Mesothelial cell of epicardium (in vitro differentiated cells): ENCODE measurements around the gene FAM120A. TPM values are rescaled to one million over a fixed set of nuclear protein-coding genes. Genes with fewer than 3 reads are reported as not detected.
A peak's percentile ranks its signal among the peaks of the same experiment; 100 is the strongest.

Experiments
- DNase-seq, 2 experiments: peaks; one replicate each; pipeline ENCODE4 v3.0.0; 2021; ENCODE audit warnings: low spot score in 2 of 2; ENCODE audit not compliant: unreplicated experiment in 2 of 2
- H3K27ac Mint-ChIP-seq: 2 replicates; pipeline ENCODE4 v1.8.0; 2021; ENCODE audit warnings: mixed read lengths
- H3K27me3 Mint-ChIP-seq: 2 replicates; pipeline ENCODE4 v1.8.0; 2021; ENCODE audit warnings: low read depth, mixed read lengths
- H3K36me3 Mint-ChIP-seq: 2 replicates; pipeline ENCODE4 v1.8.0; 2021; ENCODE audit warnings: mixed read lengths
- H3K4me1 Mint-ChIP-seq: 2 replicates; pipeline ENCODE4 v1.8.0; 2021; ENCODE audit warnings: mixed read lengths
- H3K4me3 Mint-ChIP-seq: 2 replicates; pipeline ENCODE4 v1.8.0; 2021; ENCODE audit warnings: mild to moderate bottlenecking, moderate library complexity, mixed read lengths
- H3K9me3 Mint-ChIP-seq: 2 replicates; pipeline ENCODE4 v1.8.0; 2021; ENCODE audit warnings: mixed read lengths
- total RNA-seq: library from RNA; stranded (reverse); gene quantifications from 3 replicates; pipeline ENCODE4 v1.2.1, GENCODE V29; 2021
- TF ChIP-seq, protein P1 (sequence below): fragments of 200-600 bp; sonication (generic); IDR thresholded peaks from one replicate; pipeline ENCODE4 v1.5.0; 2021; ENCODE audit warnings: antibody characterized with exemption; ENCODE audit not compliant: unreplicated experiment

FAM120A gene
- total RNA-seq, 1 donor from 2014 or later = 59.4 TPM

GRCh38 chr9:93589688-93590087 lies 138.2 kb downstream of the FAM120A start:
- Mint-ChIP-seq H3K9me3 (peaks cover 4% of the 10 kb centered on the region), H3K27ac (peak overlapping the region; percentile 88), H3K36me3 (peaks cover 5% of the 10 kb centered on the region), H3K4me3 (peak overlapping the region; percentile 11), H3K27me3 (no peaks in the 10 kb centered on the region), H3K4me1 (peaks cover 22% of the 10 kb centered on the region)
- DNase-seq = peak in 1 of 2 experiments; percentile 37
- TF ChIP-seq, protein P1, sequence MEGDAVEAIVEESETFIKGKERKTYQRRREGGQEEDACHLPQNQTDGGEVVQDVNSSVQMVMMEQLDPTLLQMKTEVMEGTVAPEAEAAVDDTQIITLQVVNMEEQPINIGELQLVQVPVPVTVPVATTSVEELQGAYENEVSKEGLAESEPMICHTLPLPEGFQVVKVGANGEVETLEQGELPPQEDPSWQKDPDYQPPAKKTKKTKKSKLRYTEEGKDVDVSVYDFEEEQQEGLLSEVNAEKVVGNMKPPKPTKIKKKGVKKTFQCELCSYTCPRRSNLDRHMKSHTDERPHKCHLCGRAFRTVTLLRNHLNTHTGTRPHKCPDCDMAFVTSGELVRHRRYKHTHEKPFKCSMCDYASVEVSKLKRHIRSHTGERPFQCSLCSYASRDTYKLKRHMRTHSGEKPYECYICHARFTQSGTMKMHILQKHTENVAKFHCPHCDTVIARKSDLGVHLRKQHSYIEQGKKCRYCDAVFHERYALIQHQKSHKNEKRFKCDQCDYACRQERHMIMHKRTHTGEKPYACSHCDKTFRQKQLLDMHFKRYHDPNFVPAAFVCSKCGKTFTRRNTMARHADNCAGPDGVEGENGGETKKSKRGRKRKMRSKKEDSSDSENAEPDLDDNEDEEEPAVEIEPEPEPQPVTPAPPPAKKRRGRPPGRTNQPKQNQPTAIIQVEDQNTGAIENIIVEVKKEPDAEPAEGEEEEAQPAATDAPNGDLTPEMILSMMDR = no peak

DNA sequence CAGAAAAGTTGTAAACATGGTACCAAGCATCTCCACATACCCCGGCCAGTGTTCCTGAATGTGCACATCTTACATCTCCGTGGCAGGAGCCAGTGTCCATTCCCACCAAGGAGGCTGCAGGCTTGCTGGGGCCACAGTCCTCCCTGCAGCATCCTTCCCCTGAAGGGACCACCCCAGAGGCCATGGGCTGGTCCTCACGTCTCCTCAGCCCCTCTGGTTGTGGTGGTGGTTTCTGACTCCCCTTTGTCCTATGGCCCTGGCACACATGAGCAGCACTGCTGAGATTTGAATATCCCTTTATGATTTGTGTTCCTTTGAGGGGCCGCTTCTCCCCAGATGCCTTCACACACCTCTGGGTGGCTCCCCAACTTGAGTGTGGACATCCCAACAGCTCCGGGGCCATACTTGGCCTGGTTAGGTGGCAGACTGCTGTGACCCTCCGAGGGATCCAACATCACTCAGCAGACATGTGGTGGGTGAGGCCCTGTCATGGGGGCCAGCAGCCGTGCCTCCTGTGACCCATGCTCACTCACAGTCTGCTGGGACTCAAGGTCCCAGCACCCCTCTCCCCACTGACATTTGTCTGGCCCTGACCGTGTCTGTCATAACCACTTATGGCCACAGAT lies 139.2 kb downstream of the FAM120A start:
- H3K4me3 Mint-ChIP-seq = no peak overlapping the region
- no peaks in the 10 kb centered on the region for H3K9me3 Mint-ChIP-seq
- peak overlapping the region; percentile 88 for H3K27ac Mint-ChIP-seq
- no peaks in the 10 kb centered on the region for H3K27me3 Mint-ChIP-seq
- no peaks in the 10 kb centered on the region for H3K36me3 Mint-ChIP-seq
- H3K4me1 Mint-ChIP-seq = peaks cover 22% of the 10 kb centered on the region
- no peak for DNase-seq
- TF ChIP-seq, protein P1 = no peak

GRCh38 chr9:93591301-93592007 lies 140.0 kb downstream of the FAM120A start:
- DNase-seq = peak in 1 of 2 experiments; percentile 35
- no peaks in the 10 kb centered on the region for H3K9me3 Mint-ChIP-seq
- no peaks in the 10 kb centered on the region for H3K27me3 Mint-ChIP-seq
- no peak overlapping the region for H3K4me3 Mint-ChIP-seq
- no peaks in the 10 kb centered on the region for H3K36me3 Mint-ChIP-seq
- TF ChIP-seq, protein P1 = no peak
- H3K4me1 Mint-ChIP-seq = peaks cover 22% of the 10 kb centered on the region
- no peak overlapping the region for H3K27ac Mint-ChIP-seq

GRCh38 chr9:93592008-93592642 lies 140.6 kb downstream of the FAM120A start:
- H3K4me3 Mint-ChIP-seq = no peak overlapping the region
- H3K9me3 Mint-ChIP-seq = no peaks in the 10 kb centered on the region
- no peaks in the 10 kb centered on the region for H3K36me3 Mint-ChIP-seq
- H3K27me3 Mint-ChIP-seq = no peaks in the 10 kb centered on the region
- no peak overlapping the region for H3K27ac Mint-ChIP-seq
- TF ChIP-seq, protein P1 = no peak
- peak in 1 of 2 experiments; percentile 5 for DNase-seq
- peaks cover 22% of the 10 kb centered on the region for H3K4me1 Mint-ChIP-seq

DNA sequence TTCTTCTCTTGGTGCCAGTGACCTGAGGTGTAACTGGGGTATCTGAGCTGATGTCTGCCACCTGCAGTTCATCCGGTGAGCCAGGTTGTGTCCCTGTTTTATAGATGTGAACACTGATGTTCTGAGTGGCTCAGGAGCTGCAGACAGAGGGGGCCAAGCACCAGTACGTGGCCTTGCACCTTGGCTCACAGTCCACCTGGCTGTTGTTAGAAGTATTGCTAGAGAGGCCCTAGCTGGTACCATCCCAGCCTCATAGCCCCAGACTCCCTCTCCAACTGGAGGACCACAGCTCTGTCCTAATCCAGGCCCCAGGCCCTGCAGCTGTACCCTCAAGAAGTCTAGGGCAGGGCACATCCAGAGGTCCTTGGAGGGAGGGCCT lies 141.1 kb downstream of the FAM120A start:
- Mint-ChIP-seq H3K27ac (no peak overlapping the region), H3K4me1 (peaks cover 22% of the 10 kb centered on the region), H3K4me3 (no peak overlapping the region), H3K36me3 (no peaks in the 10 kb centered on the region), H3K9me3 (no peaks in the 10 kb centered on the region), H3K27me3 (no peaks in the 10 kb centered on the region)
- DNase-seq = peak in 1 of 2 experiments; percentile 33
- TF ChIP-seq, protein P1 = no peak
